Measurements from ENCODE around the gene DPP6. TPM values are rescaled to one million over a fixed set of nuclear protein-coding genes. Genes with fewer than 3 reads are reported as not detected.

DPP6 gene
- total and polyA plus RNA-seq, 9 of the 15 experiments (the other 6 are each of a cell fraction or from before 2014, with no cell fraction given) = not detected

GRCh38 chr7:154767142-154767541 lies 714.9 kb downstream of the DPP6 start:
- H3K9me1 ChIP-seq (ENCODE audit: control insufficient read depth, insufficient read depth, low read length) = no peaks in the 10 kb centered on the region
- H3K9ac ChIP-seq (ENCODE audit: insufficient read depth in 1 of 2, low read depth in 2 of 2, low read length in 2 of 2) = no peak overlapping the region
- H3K36me3 ChIP-seq (ENCODE audit: control insufficient read depth, insufficient read depth, low read length) = no peaks in the 10 kb centered on the region
- peaks cover 0 to 3% of the 10 kb centered on the region in 2 experiments; a peak in 1 of 5 replicates for H3K4me1 ChIP-seq (replicated peaks in 1 of 2; ENCODE audit: control insufficient read depth in 2 of 2, insufficient read depth in 2 of 2, low read length in 2 of 2)
- H3K9me3 ChIP-seq (replicated peaks; ENCODE audit: control insufficient read depth, insufficient read depth, low read depth, low read length) = no peaks in the 10 kb centered on the region; the same call in 1 of the 2 replicates
- no peaks in the 10 kb centered on the region for H3K79me2 ChIP-seq (ENCODE audit: control insufficient read depth, insufficient read depth, low read length)
- ChIA-PET POLR2A (interaction anchor here (0.8 kb wide), 1 partner anchor 512 kb away, joined by 3 read pairs; no protein-coding TSS in a partner anchor), CTCF (ENCODE audit: low intra/inter-chr PET ratio) (no interaction called here)
- in situ Hi-C loops (cut with MboI) = no loop called here
- 1% methylated on average over 10 of the region's 10 CpGs for WGBS (ENCODE audit: insufficient coverage, low coverage, missing lambda C conversion rate)
- peaks cover 27 to 71% of the 10 kb centered on the region in 2 experiments; a peak in 4 of 5 replicates for H3K27me3 ChIP-seq (ENCODE audit: control insufficient read depth in 2 of 2, insufficient read depth in 2 of 2, low read length in 2 of 2)
- no peak for TF ChIP-seq XRCC5 (IDR thresholded peaks at IDR 0.05; ENCODE audit: low read depth, low read length)
- no peak for TF ChIP-seq NFIC (IDR thresholded peaks at IDR 0.05)
- TF ChIP-seq TFAP4 (CRISPR knock-in tag; IDR thresholded peaks at IDR 0.05; ENCODE audit: borderline replicate concordance) = no peak
- no peak for TF ChIP-seq FOS (IDR thresholded peaks at IDR 0.05; ENCODE audit: extremely low read depth, insufficient read length)
- no peak for TF ChIP-seq GTF2A2 (tag; IDR thresholded peaks at IDR 0.05)
- no peak for TF ChIP-seq NCOA4 (IDR thresholded peaks at IDR 0.05; ENCODE audit: partially characterized antibody)
- TF ChIP-seq FOXJ2 (tag; IDR thresholded peaks at IDR 0.05) = no peak
- no peak for TF ChIP-seq TBL1XR1 (IDR thresholded peaks at IDR 0.05; ENCODE audit: low read length in 2 of 2)
- no peak for TF ChIP-seq CREB1 (IDR thresholded peaks at IDR 0.05)
- no peak for TF ChIP-seq CREB1 (CRISPR knock-in tag; IDR thresholded peaks at IDR 0.05)
- no peak for TF ChIP-seq ZSCAN29 (IDR thresholded peaks at IDR 0.05)
- TF ChIP-seq MEF2A (IDR thresholded peaks at IDR 0.05; ENCODE audit: control insufficient read depth, low read depth, low read length) = no peak
- TF ChIP-seq EP300 (IDR thresholded peaks at IDR 0.05; ENCODE audit: low read length) = no peak
- TF ChIP-seq YBX1 (IDR thresholded peaks at IDR 0.05) = no peak
- intact Hi-C loops (cut with micrococcal nuclease) = no loop called here
- H3K4me2 ChIP-seq (ENCODE audit: insufficient read depth, low read length) = no peak overlapping the region
- no peak overlapping the region for H3K4me3 ChIP-seq
- no peaks in the 10 kb centered on the region for H4K20me1 ChIP-seq (replicated peaks; ENCODE audit: control insufficient read depth, insufficient read depth, low read length)
- DNase-seq (ENCODE audit: extremely low read depth in 1 of 4, low spot score in 3 of 4) (no peak), ATAC-seq (no peak), FAIRE-seq (peak; percentile 59)
- no TSS peak for BruUV-seq (replicated peaks)
- no peak overlapping the region for H3K27ac ChIP-seq (ENCODE audit: extremely low read depth, low read depth, low read length)
- H2AFZ ChIP-seq (ENCODE audit: low read depth, low read length) = no peak overlapping the region
